ENCODE results near the gene FTO. TPM values are rescaled to one million over a fixed set of nuclear protein-coding genes. Genes with fewer than 3 reads are reported as not detected.

FTO gene
- total RNA-seq, 4 donors from 2014 or later: 29.0 to 64.1 (median 48.1) TPM

- 88 to 100% methylated on average over 1 of the region's 1 CpG for WGBS, 2 donors
- intact Hi-C loops (cut with DNase I): no loop called here
- Histone ChIP-seq H3K27ac (no peak overlapping the region), H3K4me1 (no peaks in the 10 kb centered on the region), H3K4me3 (no peak overlapping the region), H3K36me3 (peaks cover 0 to 6% (median 0%) of the 10 kb centered on the region in 3 donors), H3K9me3 (no peaks in the 10 kb centered on the region), H3K27me3 (no peaks in the 10 kb centered on the region)
- TF ChIP-seq, protein P1, sequence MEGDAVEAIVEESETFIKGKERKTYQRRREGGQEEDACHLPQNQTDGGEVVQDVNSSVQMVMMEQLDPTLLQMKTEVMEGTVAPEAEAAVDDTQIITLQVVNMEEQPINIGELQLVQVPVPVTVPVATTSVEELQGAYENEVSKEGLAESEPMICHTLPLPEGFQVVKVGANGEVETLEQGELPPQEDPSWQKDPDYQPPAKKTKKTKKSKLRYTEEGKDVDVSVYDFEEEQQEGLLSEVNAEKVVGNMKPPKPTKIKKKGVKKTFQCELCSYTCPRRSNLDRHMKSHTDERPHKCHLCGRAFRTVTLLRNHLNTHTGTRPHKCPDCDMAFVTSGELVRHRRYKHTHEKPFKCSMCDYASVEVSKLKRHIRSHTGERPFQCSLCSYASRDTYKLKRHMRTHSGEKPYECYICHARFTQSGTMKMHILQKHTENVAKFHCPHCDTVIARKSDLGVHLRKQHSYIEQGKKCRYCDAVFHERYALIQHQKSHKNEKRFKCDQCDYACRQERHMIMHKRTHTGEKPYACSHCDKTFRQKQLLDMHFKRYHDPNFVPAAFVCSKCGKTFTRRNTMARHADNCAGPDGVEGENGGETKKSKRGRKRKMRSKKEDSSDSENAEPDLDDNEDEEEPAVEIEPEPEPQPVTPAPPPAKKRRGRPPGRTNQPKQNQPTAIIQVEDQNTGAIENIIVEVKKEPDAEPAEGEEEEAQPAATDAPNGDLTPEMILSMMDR (IDR thresholded peaks at IDR 0.05): no peak
- TF ChIP-seq POLR2A (IDR thresholded peaks at IDR 0.05): no peak
- DNase-seq: no peak
These were observed 151.6 kb downstream of the FTO start for GRCh38 chr16:53855511-53855910.

DNA sequence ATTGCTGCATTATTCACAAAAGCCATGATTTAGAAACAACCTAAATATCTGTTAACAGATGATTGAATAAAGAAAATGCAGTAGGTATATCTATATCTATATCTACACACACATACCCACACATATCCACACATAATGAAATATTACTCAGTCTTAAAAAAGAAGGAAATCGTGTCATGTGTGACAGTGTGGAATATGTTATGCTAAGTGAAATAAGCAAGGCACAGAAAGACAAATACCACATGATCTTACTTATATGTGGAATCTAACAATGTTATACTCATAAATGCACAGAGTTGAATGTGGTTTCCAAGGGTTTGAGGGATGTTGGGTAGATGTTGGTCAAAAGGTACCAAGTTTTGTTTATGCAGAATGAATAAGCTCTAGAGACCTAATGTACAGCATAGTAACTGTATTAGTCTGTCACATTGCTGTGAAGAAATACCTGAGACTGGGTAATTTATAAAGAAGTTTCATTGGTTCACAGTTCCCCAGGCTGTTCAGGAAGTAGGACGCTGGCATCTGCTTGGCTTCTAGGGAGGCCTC lies 156.1 kb downstream of the FTO start:
- peaks cover 4 to 18% (median 9%) of the 10 kb centered on the region in 3 donors for H3K4me1 ChIP-seq
- no peaks in the 10 kb centered on the region for H3K9me3 ChIP-seq
- TF ChIP-seq POLR2A (IDR thresholded peaks at IDR 0.05): no peak
- TF ChIP-seq, protein P1 (IDR thresholded peaks at IDR 0.05): no peak
- peaks cover 0 to 11% (median 0%) of the 10 kb centered on the region in 3 donors for H3K36me3 ChIP-seq
- no peak overlapping the region for H3K4me3 ChIP-seq
- H3K27ac ChIP-seq: no peak overlapping the region
- 63 to 96% methylated on average over 2 of the region's 2 CpGs for WGBS, 2 donors
- H3K27me3 ChIP-seq: no peaks in the 10 kb centered on the region
- intact Hi-C loops (cut with DNase I): no loop called here
- no peak for DNase-seq

- 89 to 90% methylated on average over 2 of the region's 2 CpGs for WGBS, 2 donors
- peak overlapping the region in 3 of 4 donors; percentile 55 to 84 (median 72) for H3K27ac ChIP-seq
These were observed 159.9 kb downstream of the FTO start for GRCh38 chr16:53863861-53864260.

DNA sequence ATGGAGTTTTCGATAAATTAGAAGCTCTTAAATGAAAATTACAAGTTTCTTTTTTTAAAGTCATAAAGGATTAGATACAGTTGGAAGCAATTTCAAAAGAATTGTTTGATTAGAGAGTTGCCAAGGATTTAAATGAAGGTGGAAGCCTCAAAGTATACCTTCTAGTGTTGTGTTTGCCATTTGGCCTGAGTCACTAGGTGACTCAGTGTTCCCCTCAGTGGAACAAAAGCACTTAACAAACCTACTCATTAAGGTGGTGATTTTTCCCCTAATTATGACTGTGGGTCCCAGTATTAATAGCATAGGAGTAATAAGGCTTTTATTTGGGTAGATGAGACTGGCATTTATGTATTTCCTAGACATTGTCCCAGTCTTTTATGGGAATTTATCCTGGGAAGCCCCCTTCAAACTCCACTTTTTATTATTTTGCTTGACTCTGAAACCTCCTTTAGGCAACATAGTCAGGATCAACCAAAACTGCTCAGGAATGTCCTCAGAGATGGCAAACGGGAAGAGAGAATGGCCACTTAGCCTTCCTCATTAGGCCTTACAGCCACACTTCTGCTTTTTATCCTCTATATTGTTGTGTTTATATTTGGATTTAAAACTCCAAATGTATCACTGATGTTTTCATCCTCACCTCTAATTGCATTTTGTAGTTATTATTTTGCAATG lies 161.0 kb downstream of the FTO start:
- no peak for DNase-seq
- peak overlapping the region; percentile 55 to 84 (median 70) for H3K27ac ChIP-seq
- no peak overlapping the region for H3K4me3 ChIP-seq
- no peaks in the 10 kb centered on the region for H3K9me3 ChIP-seq
- TF ChIP-seq POLR2A (IDR thresholded peaks at IDR 0.05): no peak
- TF ChIP-seq, protein P1 (IDR thresholded peaks at IDR 0.05): no peak
- H3K4me1 ChIP-seq: peaks cover 4 to 30% (median 13%) of the 10 kb centered on the region in 3 donors
- peaks cover 0 to 11% (median 0%) of the 10 kb centered on the region in 3 donors for H3K36me3 ChIP-seq
- no peaks in the 10 kb centered on the region for H3K27me3 ChIP-seq
- intact Hi-C loops (cut with DNase I): no loop called here
- 30 to 60% methylated on average over 2 of the region's 2 CpGs for WGBS, 2 donors

More at GRCh38 chr16:53863861-53864260, 159.9 kb downstream of the FTO start:
- no peak for DNase-seq
- Histone ChIP-seq H3K4me3 (no peak overlapping the region), H3K36me3 (peaks cover 0 to 11% (median 0%) of the 10 kb centered on the region in 3 donors), H3K4me1 (peaks cover 4 to 30% (median 13%) of the 10 kb centered on the region in 3 donors), H3K27me3 (no peaks in the 10 kb centered on the region), H3K9me3 (no peaks in the 10 kb centered on the region)
- intact Hi-C loops (cut with DNase I): no loop called here
- TF ChIP-seq, protein P1 (IDR thresholded peaks at IDR 0.05): no peak
- no peak for TF ChIP-seq POLR2A (IDR thresholded peaks at IDR 0.05)

- 0 to 4% methylated on average over 1 of the region's 1 CpG for WGBS, 2 donors
- intact Hi-C loops (cut with DNase I): no loop called here
These were observed 161.5 kb downstream of the FTO start for GRCh38 chr16:53865494-53865863.

More at GRCh38 chr16:53865494-53865863, 161.5 kb downstream of the FTO start:
- Histone ChIP-seq H3K27ac (peak overlapping the region; percentile 55 to 84 (median 70)), H3K27me3 (no peaks in the 10 kb centered on the region), H3K9me3 (no peaks in the 10 kb centered on the region), H3K36me3 (peaks cover 0 to 6% (median 0%) of the 10 kb centered on the region in 3 donors), H3K4me3 (no peak overlapping the region), H3K4me1 (peaks cover 4 to 30% (median 13%) of the 10 kb centered on the region in 3 donors)
- TF ChIP-seq, protein P1 (IDR thresholded peaks at IDR 0.05): no peak
- TF ChIP-seq POLR2A (IDR thresholded peaks at IDR 0.05): no peak
- DNase-seq: no peak

All from esophagus squamous epithelium (tissue), 5 donors.